Right kidney (tissue), 1 donor: ENCODE results near the gene DOCK4.

ENCODE experiments used
- DNase-seq: peaks from one replicate; pipeline ENCODE4 v3.0.0-alpha.2; 2016

Gene DOCK4

GRCh38 chr7:112161253-112162141, 44.7 kb downstream of the DOCK4 start:
- no peak for DNase-seq

- no peak for DNase-seq
Observed at GRCh38 chr7:112160771-112161150, 45.4 kb downstream of the DOCK4 start.

- DNase-seq: no peak
Observed at GRCh38 chr7:112160130-112160770, 45.9 kb downstream of the DOCK4 start.

GRCh38 chr7:112159351-112159750, 46.8 kb downstream of the DOCK4 start:
- DNase-seq: no peak

GRCh38 chr7:112157072-112157471, 49.1 kb downstream of the DOCK4 start:
- no peak for DNase-seq

- DNase-seq: no peak
Observed at GRCh38 chr7:112156412-112156811, 49.8 kb downstream of the DOCK4 start.

- DNase-seq: no peak
Observed at GRCh38 chr7:112154690-112155089, 51.5 kb downstream of the DOCK4 start.

GRCh38 chr7:112152186-112152585, 54.0 kb downstream of the DOCK4 start:
- DNase-seq: no peak

- DNase-seq: no peak
Observed at GRCh38 chr7:112150823-112151641, 55.2 kb downstream of the DOCK4 start.

- DNase-seq: no peak
Observed at GRCh38 chr7:112149734-112150133, 56.5 kb downstream of the DOCK4 start.

GRCh38 chr7:112147793-112148361, 58.3 kb downstream of the DOCK4 start:
- DNase-seq: no peak

- no peak for DNase-seq
Observed at GRCh38 chr7:112145206-112145605, 61.0 kb downstream of the DOCK4 start.

- DNase-seq: no peak
Observed at GRCh38 chr7:112144284-112145059, 61.7 kb downstream of the DOCK4 start.

GRCh38 chr7:112143582-112143981, 62.6 kb downstream of the DOCK4 start:
- no peak for DNase-seq

GRCh38 chr7:112143136-112143535, 63.1 kb downstream of the DOCK4 start:
- DNase-seq: no peak

GRCh38 chr7:112140600-112140999, 65.6 kb downstream of the DOCK4 start:
- DNase-seq: no peak

- DNase-seq: no peak
Observed at GRCh38 chr7:112138938-112139337, 67.3 kb downstream of the DOCK4 start.

GRCh38 chr7:112138325-112138852, 67.8 kb downstream of the DOCK4 start:
- no peak for DNase-seq

- no peak for DNase-seq
Observed at GRCh38 chr7:112137141-112138101, 68.8 kb downstream of the DOCK4 start.
